ENCODE results near the gene SORT1.
"Not testable (repeated sequence)": the region's sequence is repeated elsewhere in the genome, so short reads cannot be mapped to it uniquely, and the experiment has no call there.

SORT1 gene

GRCh38 chr1:109396871-109397580, 692 bp downstream of the SORT1 start:
- FAIRE-seq: no peak

- no peak for FAIRE-seq
Observed at GRCh38 chr1:109396513-109396839, 1.2 kb downstream of the SORT1 start.

- no peak for FAIRE-seq
Observed at GRCh38 chr1:109395602-109396512, 1.9 kb downstream of the SORT1 start.

- not testable (repeated sequence) for FAIRE-seq
Observed at GRCh38 chr1:109395282-109395599, 2.5 kb downstream of the SORT1 start.

- no peak for FAIRE-seq
Observed at GRCh38 chr1:109394591-109395281, 3.0 kb downstream of the SORT1 start.

GRCh38 chr1:109393617-109394233, 4.0 kb downstream of the SORT1 start:
- FAIRE-seq: no peak

- no peak for FAIRE-seq
Observed at GRCh38 chr1:109392788-109393616, 4.7 kb downstream of the SORT1 start.

- FAIRE-seq: no peak
Observed at GRCh38 chr1:109392037-109392787, 5.5 kb downstream of the SORT1 start.

GRCh38 chr1:109391626-109392025, 6.1 kb downstream of the SORT1 start:
- FAIRE-seq: no peak

- no peak for FAIRE-seq
Observed at GRCh38 chr1:109391157-109391556, 6.6 kb downstream of the SORT1 start.

GRCh38 chr1:109389638-109390341, 7.9 kb downstream of the SORT1 start:
- FAIRE-seq: no peak

GRCh38 chr1:109388884-109389637, 8.7 kb downstream of the SORT1 start:
- FAIRE-seq: no peak

- no peak for FAIRE-seq
Observed at GRCh38 chr1:109388208-109388711, 9.5 kb downstream of the SORT1 start.

GRCh38 chr1:109386054-109386717, 11.5 kb downstream of the SORT1 start:
- FAIRE-seq: no peak

- no peak for FAIRE-seq
Observed at GRCh38 chr1:109385417-109385816, 12.3 kb downstream of the SORT1 start.

GRCh38 chr1:109383854-109384253, 13.9 kb downstream of the SORT1 start:
- no peak for FAIRE-seq

GRCh38 chr1:109383087-109383779, 14.5 kb downstream of the SORT1 start:
- FAIRE-seq: no peak

GRCh38 chr1:109381573-109381972, 16.1 kb downstream of the SORT1 start:
- no peak for FAIRE-seq

- FAIRE-seq: no peak
Observed at GRCh38 chr1:109379907-109380306, 17.8 kb downstream of the SORT1 start.
